ENCODE measurements around the gene ITGAD. TPM values are rescaled to one million over a fixed set of nuclear protein-coding genes. Genes with fewer than 3 reads are reported as not detected.

ITGAD gene
- total and polyA plus RNA-seq, 2 donors from 2014 or later, result 0.13 TPM; not detected in 1

DNA sequence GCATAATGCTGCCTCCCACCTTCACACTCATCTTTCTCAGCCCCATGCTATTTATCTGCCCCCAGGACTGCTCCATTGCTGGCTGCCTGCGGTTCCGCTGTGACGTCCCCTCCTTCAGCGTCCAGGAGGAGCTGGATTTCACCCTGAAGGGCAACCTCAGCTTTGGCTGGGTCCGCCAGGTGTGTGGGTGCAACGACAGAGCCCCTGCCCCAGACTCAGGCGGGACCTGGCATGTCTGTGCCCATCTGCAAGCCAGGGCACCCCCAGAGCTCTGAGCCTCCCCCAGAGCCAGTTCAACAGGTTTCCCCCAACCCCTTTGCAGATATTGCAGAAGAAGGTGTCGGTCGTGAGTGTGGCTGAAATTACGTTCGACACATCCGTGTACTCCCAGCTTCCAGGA is 12.9 kb upstream of the ITGAD start:
- no peaks in the 10 kb centered on the region for H3K4me1 ChIP-seq (ENCODE audit: control insufficient read depth in 2 of 3, insufficient read depth in 2 of 3, low read depth in 1 of 3, low read length in 3 of 3)
- no peak for FAIRE-seq
- TF ChIP-seq, protein P1, sequence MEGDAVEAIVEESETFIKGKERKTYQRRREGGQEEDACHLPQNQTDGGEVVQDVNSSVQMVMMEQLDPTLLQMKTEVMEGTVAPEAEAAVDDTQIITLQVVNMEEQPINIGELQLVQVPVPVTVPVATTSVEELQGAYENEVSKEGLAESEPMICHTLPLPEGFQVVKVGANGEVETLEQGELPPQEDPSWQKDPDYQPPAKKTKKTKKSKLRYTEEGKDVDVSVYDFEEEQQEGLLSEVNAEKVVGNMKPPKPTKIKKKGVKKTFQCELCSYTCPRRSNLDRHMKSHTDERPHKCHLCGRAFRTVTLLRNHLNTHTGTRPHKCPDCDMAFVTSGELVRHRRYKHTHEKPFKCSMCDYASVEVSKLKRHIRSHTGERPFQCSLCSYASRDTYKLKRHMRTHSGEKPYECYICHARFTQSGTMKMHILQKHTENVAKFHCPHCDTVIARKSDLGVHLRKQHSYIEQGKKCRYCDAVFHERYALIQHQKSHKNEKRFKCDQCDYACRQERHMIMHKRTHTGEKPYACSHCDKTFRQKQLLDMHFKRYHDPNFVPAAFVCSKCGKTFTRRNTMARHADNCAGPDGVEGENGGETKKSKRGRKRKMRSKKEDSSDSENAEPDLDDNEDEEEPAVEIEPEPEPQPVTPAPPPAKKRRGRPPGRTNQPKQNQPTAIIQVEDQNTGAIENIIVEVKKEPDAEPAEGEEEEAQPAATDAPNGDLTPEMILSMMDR (IDR thresholded peaks at IDR 0.05; ENCODE audit: borderline replicate concordance, extremely low read depth, insufficient read depth), result no peak
- H3K9ac ChIP-seq (ENCODE audit: low read length in 3 of 3), result no peak overlapping the region
- no peaks in the 10 kb centered on the region for H3K36me3 ChIP-seq (ENCODE audit: control insufficient read depth in 2 of 3, insufficient read depth in 3 of 3, low read length in 3 of 3)
- no peaks in the 10 kb centered on the region for H3K27me3 ChIP-seq (ENCODE audit: control insufficient read depth, insufficient read depth, low read length)
- H3K9me3 ChIP-seq (ENCODE audit: control insufficient read depth in 2 of 3, insufficient read depth in 1 of 3, low read length in 3 of 3), result peaks cover 0 to 3% (median 0%) of the 10 kb centered on the region in 3 donors
- no peak overlapping the region for H3K4me3 ChIP-seq (ENCODE audit: low read length in 3 of 3)
- no peak for DNase-seq
- no peak overlapping the region for H3K27ac ChIP-seq (ENCODE audit: low read depth in 2 of 2, low read length in 2 of 2)
- intact Hi-C loops (cut with DNase I), result no loop called here

GRCh38 chr16:31382485-31383161 is 10.5 kb upstream of the ITGAD start:
- H3K4me1 ChIP-seq (ENCODE audit: control insufficient read depth in 2 of 3, insufficient read depth in 2 of 3, low read depth in 1 of 3, low read length in 3 of 3), result no peaks in the 10 kb centered on the region
- intact Hi-C loops (cut with DNase I), result no loop called here
- no peak overlapping the region for H3K9ac ChIP-seq (ENCODE audit: low read length in 3 of 3)
- no peaks in the 10 kb centered on the region for H3K36me3 ChIP-seq (ENCODE audit: control insufficient read depth in 2 of 3, insufficient read depth in 3 of 3, low read length in 3 of 3)
- no peaks in the 10 kb centered on the region for H3K9me3 ChIP-seq (ENCODE audit: control insufficient read depth in 2 of 3, insufficient read depth in 1 of 3, low read length in 3 of 3)
- H3K27me3 ChIP-seq (ENCODE audit: control insufficient read depth, insufficient read depth, low read length), result no peaks in the 10 kb centered on the region
- FAIRE-seq (no peak), DNase-seq (peak in 3 of 5 donors; percentile 49 to 55 (median 50))
- no peak overlapping the region for H3K4me3 ChIP-seq (ENCODE audit: low read length in 3 of 3)
- TF ChIP-seq, protein P1 (IDR thresholded peaks at IDR 0.05; ENCODE audit: borderline replicate concordance, extremely low read depth, insufficient read depth), result peak; percentile 39
- H3K27ac ChIP-seq (ENCODE audit: low read depth in 2 of 2, low read length in 2 of 2), result no peak overlapping the region

- H3K9ac ChIP-seq (ENCODE audit: low read length in 3 of 3), result no peak overlapping the region
- no peaks in the 10 kb centered on the region for H3K36me3 ChIP-seq (ENCODE audit: control insufficient read depth in 2 of 3, insufficient read depth in 3 of 3, low read length in 3 of 3)
- DNase-seq (no peak), FAIRE-seq (no peak)
- no peaks in the 10 kb centered on the region for H3K27me3 ChIP-seq (ENCODE audit: control insufficient read depth, insufficient read depth, low read length)
- TF ChIP-seq, protein P1 (IDR thresholded peaks at IDR 0.05; ENCODE audit: borderline replicate concordance, extremely low read depth, insufficient read depth), result no peak
- intact Hi-C loops (cut with DNase I), result no loop called here
- H3K4me1 ChIP-seq (ENCODE audit: control insufficient read depth in 2 of 3, insufficient read depth in 2 of 3, low read depth in 1 of 3, low read length in 3 of 3), result no peaks in the 10 kb centered on the region
- no peak overlapping the region for H3K27ac ChIP-seq (ENCODE audit: low read depth in 2 of 2, low read length in 2 of 2)
- no peak overlapping the region for H3K4me3 ChIP-seq (ENCODE audit: low read length in 3 of 3)
- H3K9me3 ChIP-seq (ENCODE audit: control insufficient read depth in 2 of 3, insufficient read depth in 1 of 3, low read length in 3 of 3), result no peaks in the 10 kb centered on the region
These were observed 7.5 kb upstream of the ITGAD start for GRCh38 chr16:31385680-31386079.

Data from kidney (tissue), 14 donors.